Tibial nerve (tissue), 4 donors: ENCODE data around the gene RHOT1.

Source experiments
- EP300 ChIP-seq, 2 donors: sonication (generic); formaldehyde crosslinking; IDR thresholded peaks; one replicate each; pipeline ENCODE4 v1.6.1; 2017; ENCODE audit warnings: antibody characterized with exemption in 2 of 2, mild to moderate bottlenecking in 1 of 2
- POLR2A ChIP-seq, 2 donors: fragments of 450-650 bp; IDR thresholded peaks; one replicate each; pipeline ENCODE4 v1.6.1; 2017; ENCODE audit warnings: antibody characterized with exemption in 2 of 2, mild to moderate bottlenecking in 2 of 2, moderate library complexity in 2 of 2
- TF ChIP-seq, protein P1 (sequence below), 5 experiments: fragments of 200-600 bp in 3 of 5; fragments of 450-650 bp in 2 of 5; sonication (generic) in 3 of 5; IDR thresholded peaks; one replicate each; pipeline ENCODE4 v1.5.1; 2016 to 2019; ENCODE audit warnings: antibody characterized with exemption in 5 of 5, mild to moderate bottlenecking in 3 of 5, moderate library complexity in 2 of 5

DNA sequence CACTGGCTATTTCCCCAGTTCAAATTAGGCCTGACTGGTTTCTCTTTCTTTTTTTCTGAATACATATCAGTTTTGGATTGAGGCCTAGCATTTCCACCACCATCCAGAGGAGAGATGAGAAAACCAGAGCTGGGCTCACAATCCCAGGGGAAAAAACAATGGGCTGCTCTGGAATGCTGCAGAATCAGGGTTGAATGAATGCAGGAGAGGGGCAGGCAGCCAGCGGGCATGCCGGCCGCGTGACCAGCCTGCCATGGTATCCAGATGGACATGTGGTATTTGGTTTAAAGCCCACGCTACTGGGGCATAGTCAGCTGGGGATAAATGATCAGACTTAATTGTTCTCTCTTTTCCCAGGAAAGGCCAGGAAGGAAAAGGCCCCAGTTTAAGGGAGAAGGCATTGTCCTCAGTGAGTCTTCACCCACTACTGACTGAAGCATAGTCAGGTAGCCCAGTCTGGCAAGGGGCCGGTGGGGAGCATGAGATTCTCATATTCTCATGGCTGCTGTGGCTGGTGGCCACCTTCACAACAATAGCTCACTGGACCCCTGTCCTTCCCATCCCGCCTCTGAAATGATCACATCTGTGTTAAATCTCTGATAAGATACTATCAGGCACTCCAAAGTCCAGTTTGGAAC is 38.7 kb upstream of the RHOT1 start:
- TF ChIP-seq, protein P1, sequence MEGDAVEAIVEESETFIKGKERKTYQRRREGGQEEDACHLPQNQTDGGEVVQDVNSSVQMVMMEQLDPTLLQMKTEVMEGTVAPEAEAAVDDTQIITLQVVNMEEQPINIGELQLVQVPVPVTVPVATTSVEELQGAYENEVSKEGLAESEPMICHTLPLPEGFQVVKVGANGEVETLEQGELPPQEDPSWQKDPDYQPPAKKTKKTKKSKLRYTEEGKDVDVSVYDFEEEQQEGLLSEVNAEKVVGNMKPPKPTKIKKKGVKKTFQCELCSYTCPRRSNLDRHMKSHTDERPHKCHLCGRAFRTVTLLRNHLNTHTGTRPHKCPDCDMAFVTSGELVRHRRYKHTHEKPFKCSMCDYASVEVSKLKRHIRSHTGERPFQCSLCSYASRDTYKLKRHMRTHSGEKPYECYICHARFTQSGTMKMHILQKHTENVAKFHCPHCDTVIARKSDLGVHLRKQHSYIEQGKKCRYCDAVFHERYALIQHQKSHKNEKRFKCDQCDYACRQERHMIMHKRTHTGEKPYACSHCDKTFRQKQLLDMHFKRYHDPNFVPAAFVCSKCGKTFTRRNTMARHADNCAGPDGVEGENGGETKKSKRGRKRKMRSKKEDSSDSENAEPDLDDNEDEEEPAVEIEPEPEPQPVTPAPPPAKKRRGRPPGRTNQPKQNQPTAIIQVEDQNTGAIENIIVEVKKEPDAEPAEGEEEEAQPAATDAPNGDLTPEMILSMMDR (IDR thresholded peaks at IDR 0.05) = no peak
- TF ChIP-seq POLR2A (IDR thresholded peaks at IDR 0.05) = no peak
- no peak for TF ChIP-seq EP300 (IDR thresholded peaks at IDR 0.05)
